PC-9 (cell line): ENCODE measurements around the gene HSD11B1L.

Source experiments
- EZH2 ChIP-seq: fragments of 200-600 bp; sonication (generic); IDR thresholded peaks from 2 replicates; pipeline ENCODE4 v1.8.0; 2017; ENCODE audit warnings: antibody characterized with exemption, low read depth
- TF ChIP-seq, protein P1 (sequence below): fragments of 200-600 bp; sonication (generic); conservative IDR thresholded peaks from 2 replicates; pipeline ENCODE4 v1.6.1; 2017; ENCODE audit warnings: mixed run types, antibody characterized with exemption, mild to moderate bottlenecking, moderate library complexity

DNA sequence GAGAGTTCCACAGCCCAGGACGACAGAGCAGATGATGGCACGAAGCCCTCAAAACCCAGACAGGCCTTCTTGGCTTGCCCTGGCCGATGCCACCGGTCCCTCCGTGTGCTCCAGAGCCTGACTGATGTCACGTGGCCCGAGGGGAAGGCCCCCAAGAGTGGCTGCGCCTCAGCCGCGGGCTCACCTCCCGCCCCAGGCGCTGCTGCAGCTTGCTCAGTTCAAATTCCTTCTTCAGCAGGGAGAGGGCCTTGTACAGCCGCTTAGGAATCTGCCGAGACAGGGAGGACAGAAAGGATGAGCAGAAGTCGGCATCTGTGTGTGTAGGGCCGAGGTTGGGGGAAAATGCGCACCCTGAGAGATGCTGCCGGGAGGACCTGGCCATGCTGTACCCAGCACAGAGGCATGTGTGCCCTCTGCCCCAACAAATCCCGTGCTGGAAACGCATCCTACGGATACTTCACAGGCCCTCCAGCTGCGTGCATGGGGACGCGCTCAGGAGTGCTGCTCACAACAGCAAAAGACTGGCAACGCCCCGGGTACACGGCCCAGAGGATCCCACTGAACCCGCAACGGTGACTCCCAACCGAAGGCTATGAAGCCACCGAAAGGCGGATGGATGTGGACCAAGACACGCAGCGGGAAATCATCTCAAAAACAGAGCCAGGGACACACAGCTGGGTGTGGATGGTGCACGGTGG, 26.2 kb downstream of the HSD11B1L start:
- no peak for TF ChIP-seq EZH2
- TF ChIP-seq, protein P1, sequence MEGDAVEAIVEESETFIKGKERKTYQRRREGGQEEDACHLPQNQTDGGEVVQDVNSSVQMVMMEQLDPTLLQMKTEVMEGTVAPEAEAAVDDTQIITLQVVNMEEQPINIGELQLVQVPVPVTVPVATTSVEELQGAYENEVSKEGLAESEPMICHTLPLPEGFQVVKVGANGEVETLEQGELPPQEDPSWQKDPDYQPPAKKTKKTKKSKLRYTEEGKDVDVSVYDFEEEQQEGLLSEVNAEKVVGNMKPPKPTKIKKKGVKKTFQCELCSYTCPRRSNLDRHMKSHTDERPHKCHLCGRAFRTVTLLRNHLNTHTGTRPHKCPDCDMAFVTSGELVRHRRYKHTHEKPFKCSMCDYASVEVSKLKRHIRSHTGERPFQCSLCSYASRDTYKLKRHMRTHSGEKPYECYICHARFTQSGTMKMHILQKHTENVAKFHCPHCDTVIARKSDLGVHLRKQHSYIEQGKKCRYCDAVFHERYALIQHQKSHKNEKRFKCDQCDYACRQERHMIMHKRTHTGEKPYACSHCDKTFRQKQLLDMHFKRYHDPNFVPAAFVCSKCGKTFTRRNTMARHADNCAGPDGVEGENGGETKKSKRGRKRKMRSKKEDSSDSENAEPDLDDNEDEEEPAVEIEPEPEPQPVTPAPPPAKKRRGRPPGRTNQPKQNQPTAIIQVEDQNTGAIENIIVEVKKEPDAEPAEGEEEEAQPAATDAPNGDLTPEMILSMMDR: no peak
